GM12872 (cell line): ENCODE measurements around the gene AFAP1.

ENCODE experiments used
- CTCF ChIP-seq: IDR thresholded peaks from 3 replicates; pipeline ENCODE4 v1.5.1; 2011; ENCODE audit warnings: low read depth, mild to moderate bottlenecking, low read length, moderate library complexity; ENCODE audit not compliant: insufficient read depth

AFAP1 gene

GRCh38 chr4:7786517-7786916 lies 153.1 kb downstream of the AFAP1 start:
- TF ChIP-seq CTCF = no peak

GRCh38 chr4:7786040-7786439 lies 153.6 kb downstream of the AFAP1 start:
- TF ChIP-seq CTCF = no peak

- TF ChIP-seq CTCF = no peak
Measured at GRCh38 chr4:7785017-7785416, 154.6 kb downstream of the AFAP1 start.

GRCh38 chr4:7784131-7784870 lies 155.4 kb downstream of the AFAP1 start:
- TF ChIP-seq CTCF = no peak

DNA sequence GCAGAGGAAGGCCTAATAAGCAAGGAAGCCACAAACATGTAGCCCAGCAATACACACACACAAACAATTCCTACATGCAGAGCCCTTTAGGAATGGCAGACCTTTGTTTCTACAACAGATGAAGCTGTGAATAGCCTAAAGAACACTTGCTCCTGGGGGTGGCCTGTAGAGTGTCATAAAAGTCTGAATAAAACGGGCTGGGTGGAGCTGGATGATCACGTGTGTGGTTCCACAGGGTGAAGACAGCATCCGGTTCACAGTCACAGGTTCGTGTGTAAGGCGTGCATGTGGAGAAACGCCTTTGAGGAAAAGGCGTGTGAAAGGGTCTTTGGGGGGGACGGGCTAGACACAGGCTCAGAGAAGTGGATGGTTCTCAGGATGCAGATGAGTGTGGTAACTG lies 156.1 kb downstream of the AFAP1 start:
- TF ChIP-seq CTCF = no peak

DNA sequence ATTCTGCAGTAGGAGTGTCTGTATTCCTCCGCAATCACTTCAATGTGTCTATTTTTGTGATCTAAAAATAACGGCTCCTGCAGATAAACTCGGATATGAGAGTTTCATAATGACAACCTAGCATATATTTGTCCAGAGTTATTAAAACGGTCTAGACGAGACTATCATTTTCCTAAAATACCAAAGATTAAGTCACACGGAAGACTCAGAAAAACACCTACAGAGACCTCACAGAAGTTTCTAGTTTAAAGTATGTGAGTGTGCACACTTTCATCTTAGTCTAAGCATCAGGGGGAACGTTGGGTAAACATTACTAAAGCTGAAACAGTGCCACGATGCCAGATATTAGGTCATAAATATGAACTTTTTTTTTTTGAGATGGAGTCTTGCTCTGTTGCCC lies 156.9 kb downstream of the AFAP1 start:
- no peak for TF ChIP-seq CTCF

GRCh38 chr4:7781993-7782392 lies 157.7 kb downstream of the AFAP1 start:
- TF ChIP-seq CTCF = no peak

DNA sequence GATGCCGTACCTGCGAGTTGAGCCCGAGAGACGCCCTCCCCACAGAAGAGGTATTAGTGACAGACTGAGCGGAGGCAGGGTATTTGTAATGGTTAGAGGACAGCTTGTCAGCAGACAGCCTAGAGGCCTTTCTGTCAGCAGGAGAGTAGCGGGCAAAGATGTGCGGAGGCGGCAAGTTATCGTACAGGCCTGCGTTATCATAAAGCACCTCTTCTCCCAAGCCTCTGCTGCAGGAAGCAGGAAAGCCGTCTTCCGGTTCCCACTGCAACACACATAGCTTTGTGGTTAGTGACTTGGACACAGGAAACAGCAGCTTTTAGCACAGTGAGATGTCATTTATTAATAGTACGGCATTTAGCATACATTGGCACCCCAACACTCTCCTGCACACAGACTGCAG lies 158.3 kb downstream of the AFAP1 start:
- TF ChIP-seq CTCF = no peak
